Hair follicle dermal papilla cell (primary cell): ENCODE data around the gene ADCY7. TPM values are rescaled to one million over a fixed set of nuclear protein-coding genes. Genes with fewer than 3 reads are reported as not detected.

Experiments used
- small RNA-seq: library from RNA; depleted of rRNA; stranded (forward); fragments of <200 nt; gene quantifications from one replicate; pipeline ENCODE3, GENCODE V24; 2012
- total RNA-seq: library from RNA; depleted of rRNA; stranded (reverse); fragments of >200 nt; gene quantifications from 2 replicates; pipeline ENCODE4 v1.2.3, GENCODE V29; 2012

Gene ADCY7
- 56.0 and 86.2 TPM in 2 replicates for total RNA-seq

DNA sequence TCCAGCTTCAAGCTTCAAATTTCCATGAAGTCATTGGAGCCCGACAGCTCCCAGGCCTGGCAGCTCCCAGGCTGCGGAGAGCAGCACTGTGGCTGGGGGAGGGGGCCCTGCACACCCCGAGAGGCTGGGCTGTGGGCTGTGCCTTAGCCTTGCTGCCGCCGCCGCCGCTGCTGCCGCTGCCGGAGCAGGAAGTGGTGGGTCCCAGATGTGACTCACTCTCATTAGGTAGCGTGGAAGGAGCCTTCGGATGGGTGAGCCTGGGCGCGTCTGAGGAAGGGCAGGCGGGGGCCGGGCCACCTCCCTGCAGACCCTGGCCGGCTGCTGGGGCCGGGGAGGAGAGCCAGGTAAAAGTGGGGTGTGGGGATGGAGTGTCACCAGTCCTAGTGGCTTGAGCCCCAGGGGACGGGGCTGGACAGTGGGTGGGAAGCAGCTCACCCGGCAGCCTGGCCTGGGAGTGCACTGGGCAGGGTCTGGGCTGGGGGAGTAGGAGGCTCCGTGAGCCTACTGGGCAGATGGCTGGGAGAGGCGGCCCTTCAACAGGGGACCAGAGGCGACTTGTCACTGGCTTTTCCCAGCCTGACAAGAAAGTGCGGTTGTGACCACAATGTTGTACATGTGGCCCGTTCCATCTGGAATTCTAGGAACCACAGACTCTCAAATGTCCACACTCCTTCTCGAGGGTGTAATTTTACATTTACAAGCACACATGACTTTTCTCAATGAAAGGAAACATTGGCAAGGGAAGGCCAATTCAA, at the start of gene ADCY7:
ADCY7 (plus strand) TSS at position 215 of the 755 bp plus-strand sequence. CDS start 21,629 bp downstream, outside the sequence.

Small RNAs within 50 kb of the gene (small RNA-seq; reads per million reads assigned to genes)
- gene MIR6771, result not detected

Other genes with a start within 250 kb of the ADCY7 start
- 28.1 and 32.9 TPM in 2 replicates for gene CNEP1R1, start 241.3 kb upstream of the ADCY7 start, total RNA-seq
- 29.2 and 30.7 TPM in 2 replicates for gene HEATR3, start 200.6 kb upstream of the ADCY7 start, total RNA-seq
- 13.5 and 16.1 TPM in 2 replicates for gene TENT4B, start 113.2 kb upstream of the ADCY7 start, total RNA-seq
- gene BRD7, start 102.4 kb downstream of the ADCY7 start, total RNA-seq, result 23.7 and 23.8 TPM in 2 replicates